CD14-positive monocyte (primary cell): Measurements from ENCODE around the gene CDC45. TPM values are rescaled to one million over a fixed set of nuclear protein-coding genes. Genes with fewer than 3 reads are reported as not detected.
A peak's percentile ranks its signal among the peaks of the same experiment; 100 is the strongest.

Experiments
- DNase-seq, 3 donors: peaks; one replicate each; pipeline ENCODE4 v3.0.0-alpha.2; 2011 to 2022
- H2AFZ ChIP-seq: 2 replicates; pipeline ENCODE4 v1.6.0; 2012; ENCODE audit warnings: mild to moderate bottlenecking, low read depth, low read length, inconsistent platforms; ENCODE audit not compliant: insufficient read depth, poor library complexity, severe bottlenecking
- H3K27ac ChIP-seq, 2 donors: 1 replicate in 1 of 2; 2 replicates in 1 of 2; pipeline ENCODE4 v1.5.1; 2012 to 2013; ENCODE audit warnings: low read length in 2 of 2, control low read depth in 1 of 2, inconsistent platforms in 1 of 2, low read depth in 1 of 2, mild to moderate bottlenecking in 1 of 2
- H3K27me3 ChIP-seq, 2 donors: one replicate each; pipeline versions ENCODE4 v1.6.0 to v1.6.1; 2011 to 2013; ENCODE audit warnings: low read length in 2 of 2; ENCODE audit not compliant: control insufficient read depth in 2 of 2, insufficient read depth in 2 of 2
- H3K36me3 ChIP-seq, 2 donors: replicated peaks in 1 of 2; 1 replicate in 1 of 2; 2 replicates in 1 of 2; pipeline versions ENCODE4 v1.5.1 to v1.6.1; 2012 to 2013; ENCODE audit warnings: low read length in 2 of 2, control low read depth in 1 of 2, inconsistent platforms in 1 of 2, mild to moderate bottlenecking in 1 of 2; ENCODE audit not compliant: insufficient read depth in 2 of 2, control insufficient read depth in 1 of 2
- H3K4me1 ChIP-seq, 2 donors: 1 replicate in 1 of 2; 2 replicates in 1 of 2; pipeline versions ENCODE4 v1.5.1 to v1.6.1; 2012 to 2013; ENCODE audit warnings: low read length in 2 of 2, control low read depth in 1 of 2, inconsistent platforms in 1 of 2, mild to moderate bottlenecking in 1 of 2, moderate library complexity in 1 of 2; ENCODE audit not compliant: insufficient read depth in 2 of 2, control insufficient read depth in 1 of 2
- H3K4me2 ChIP-seq: replicated peaks from 2 replicates; pipeline ENCODE3; 2012; ENCODE audit warnings: low read length, moderate library complexity, mild to moderate bottlenecking; ENCODE audit not compliant: poor library complexity, severe bottlenecking; ENCODE audit errors: extremely low read depth
- H3K4me3 ChIP-seq, 3 experiments: fragments of 200-600 bp in 1 of 3; sonication (generic) in 1 of 3; replicated peaks in 1 of 3; 1 replicate in 2 of 3; 2 replicates in 1 of 3; pipeline ENCODE4 v1.5.1; 2011 to 2013; ENCODE audit warnings: low read length in 3 of 3, mild to moderate bottlenecking in 3 of 3, control low read depth in 2 of 3, low read depth in 2 of 3, inconsistent platforms in 1 of 3, moderate library complexity in 1 of 3
- H3K79me2 ChIP-seq: 2 replicates; pipeline ENCODE4 v1.6.0; 2012; ENCODE audit warnings: mild to moderate bottlenecking, control low read depth, inconsistent platforms, low read length, moderate library complexity; ENCODE audit not compliant: insufficient read depth
- H3K9ac ChIP-seq: 2 replicates; pipeline ENCODE4 v1.6.0; 2017; ENCODE audit warnings: low read length, mild to moderate bottlenecking; ENCODE audit not compliant: insufficient read depth, poor library complexity, severe bottlenecking
- H3K9me3 ChIP-seq, 2 donors: replicated peaks in 1 of 2; 1 replicate in 1 of 2; 2 replicates in 1 of 2; pipeline versions ENCODE4 v1.5.1 to v1.6.1; 2012 to 2013; ENCODE audit warnings: low read length in 2 of 2, control low read depth in 1 of 2; ENCODE audit not compliant: control insufficient read depth in 1 of 2, insufficient read depth in 1 of 2
- H4K20me1 ChIP-seq: 2 replicates; pipeline ENCODE4 v1.6.0; 2012; ENCODE audit warnings: mild to moderate bottlenecking, low read length, control low read depth, moderate library complexity; ENCODE audit not compliant: insufficient read depth
- H3K27ac Mint-ChIP-seq, 7 donors: one replicate each; pipeline ENCODE4 v1.8.0; 2020; ENCODE audit warnings: mild to moderate bottlenecking in 7 of 7, mixed read lengths in 7 of 7, moderate library complexity in 6 of 7, inconsistent platforms in 2 of 7
- H3K27me3 Mint-ChIP-seq, 3 donors: one replicate each; pipeline ENCODE4 v1.8.0; 2021 to 2022; ENCODE audit warnings: low read depth in 3 of 3, mild to moderate bottlenecking in 3 of 3, mixed read lengths in 3 of 3, moderate library complexity in 3 of 3, inconsistent platforms in 1 of 3
- H3K36me3 Mint-ChIP-seq, 2 donors: one replicate each; pipeline ENCODE4 v1.8.0; 2020; ENCODE audit warnings: mixed read lengths in 2 of 2, inconsistent platforms in 1 of 2, mild to moderate bottlenecking in 1 of 2
- H3K4me1 Mint-ChIP-seq: one replicate; pipeline ENCODE4 v1.8.0; 2020; ENCODE audit warnings: mild to moderate bottlenecking, mixed read lengths
- H3K4me3 Mint-ChIP-seq, 2 donors: one replicate each; pipeline ENCODE4 v1.8.0; 2020; ENCODE audit warnings: mild to moderate bottlenecking in 2 of 2, mixed read lengths in 2 of 2, moderate library complexity in 1 of 2
- H3K9me3 Mint-ChIP-seq, 7 donors: one replicate each; pipeline ENCODE4 v1.8.0; 2020 to 2022; ENCODE audit warnings: mixed read lengths in 7 of 7, mild to moderate bottlenecking in 6 of 7, moderate library complexity in 6 of 7, inconsistent platforms in 2 of 7
- CTCF ChIP-seq: fragments of 200-600 bp; IDR thresholded peaks from one replicate; pipeline ENCODE4 v1.8.0; 2022; ENCODE audit warnings: antibody characterized with exemption, mild to moderate bottlenecking
- WGBS: methylation state at CpG from one replicate; pipeline ENCODE4 v1.1.5; 2013; ENCODE audit warnings: missing lambda C conversion rate; ENCODE audit not compliant: insufficient coverage; 5-methylcytosine and 5-hydroxymethylcytosine counted together
- intact Hi-C, 2 donors: fragments of 100-400 bp; cut with micrococcal nuclease; formaldehyde crosslinking; loops; one replicate each; pipeline versions ENCODE4 v1.15.0 to v1.15.1; 2023
- polyA plus RNA-seq, 3 donors: library from polyadenylated mRNA; depleted of rRNA in 1 of 3; unstranded in 2 of 3; stranded (reverse) in 1 of 3; fragments of 300-500 nt in 2 of 3; fragments of >200 nt in 1 of 3; fragmentation: Illumina TruSeq in 2 of 3; gene quantifications; 1 replicate in 2 of 3; 2 replicates in 1 of 3; pipeline ENCODE4 v1.2.3, GENCODE V29; 2012 to 2021

The CDC45 gene
- polyA plus RNA-seq, 3 donors = 0.04 TPM; not detected in 2

- H3K4me3 ChIP-seq = peak overlapping the region; percentile 55 to 91 (median 87)
- peak overlapping the region; percentile 85 for H3K9ac ChIP-seq
- peaks cover 47 to 53% of the 10 kb centered on the region in 2 donors for H3K4me1 ChIP-seq
- WGBS = 0% methylated on average over 5 of the region's 12 CpGs
- peaks cover 4 to 10% of the 10 kb centered on the region in 2 donors for H3K36me3 Mint-ChIP-seq
- no peaks in the 10 kb centered on the region for H3K27me3 ChIP-seq
- peak overlapping the region; percentile 71 to 87 for H3K27ac ChIP-seq
- H2AFZ ChIP-seq = peak overlapping the region; percentile 77
- H3K4me1 Mint-ChIP-seq = peaks cover 49% of the 10 kb centered on the region
- H3K27me3 Mint-ChIP-seq = peaks cover 0 to 2% (median 0%) of the 10 kb centered on the region in 3 donors
- H3K79me2 ChIP-seq = peaks cover 65% of the 10 kb centered on the region
- peak overlapping the region; percentile 80 to 95 (median 89) for H3K27ac Mint-ChIP-seq
- peaks cover 48% of the 10 kb centered on the region for H4K20me1 ChIP-seq
- no peaks in the 10 kb centered on the region for H3K9me3 ChIP-seq
- H3K4me2 ChIP-seq = peak overlapping the region; percentile 100
- TF ChIP-seq CTCF = no peak
- H3K9me3 Mint-ChIP-seq = no peaks in the 10 kb centered on the region
- H3K36me3 ChIP-seq = peaks cover 6 to 9% of the 10 kb centered on the region in 2 donors
- H3K4me3 Mint-ChIP-seq = peak overlapping the region; percentile 85 to 90
- intact Hi-C loops = no loop called here
- DNase-seq = peak; percentile 49 to 54 (median 51)
These were observed 49.5 kb upstream of the CDC45 start for GRCh38 chr22:19429950-19430889.

- peak in 1 of 3 donors; percentile 9 for DNase-seq
- Histone ChIP-seq H3K4me1 (peaks cover 45 to 51% of the 10 kb centered on the region in 2 donors), H3K27ac (peak overlapping the region; percentile 71 to 87), H3K27me3 (no peaks in the 10 kb centered on the region), H3K36me3 (peaks cover 13 to 17% of the 10 kb centered on the region in 2 donors), H3K9me3 (no peaks in the 10 kb centered on the region), H2AFZ (peak overlapping the region; percentile 77), H3K4me3 (peak overlapping the region; percentile 55 to 91 (median 87)), H3K4me2 (peak overlapping the region; percentile 100), H3K79me2 (peaks cover 57% of the 10 kb centered on the region), H4K20me1 (peaks cover 40% of the 10 kb centered on the region), H3K9ac (peak overlapping the region; percentile 85)
- peak overlapping the region; percentile 80 to 95 (median 89) for H3K27ac Mint-ChIP-seq
- WGBS = under 1% methylated on average over 53 of the region's 53 CpGs
- H3K27me3 Mint-ChIP-seq = peaks cover 0 to 2% (median 0%) of the 10 kb centered on the region in 3 donors
- peaks cover 48% of the 10 kb centered on the region for H3K4me1 Mint-ChIP-seq
- peak overlapping the region; percentile 85 to 90 for H3K4me3 Mint-ChIP-seq
- H3K36me3 Mint-ChIP-seq = peaks cover 10 to 18% of the 10 kb centered on the region in 2 donors
- no peaks in the 10 kb centered on the region for H3K9me3 Mint-ChIP-seq
- TF ChIP-seq CTCF = no peak
- intact Hi-C loops = loop anchor here in 1 of 2 donors (1.0 kb wide), 1 partner anchor 48 kb away; the partner anchor contains the start of genes CDC45 and UFD1
These were observed 48.7 kb upstream of the CDC45 start for GRCh38 chr22:19430890-19431541.
